PFSK-1 (cell line): ENCODE measurements around the gene CEP63.

ENCODE experiments used
- FOXP2 ChIP-seq: optimal IDR thresholded peaks from 2 replicates; pipeline ENCODE3; 2011; ENCODE audit warnings: borderline replicate concordance, control low read depth, inconsistent platforms; ENCODE audit not compliant: insufficient read depth; ENCODE audit errors: extremely low read length, extremely low read depth
- POLR2AphosphoS5 ChIP-seq: IDR thresholded peaks from 2 replicates; pipeline ENCODE4 v1.6.1; 2012; ENCODE audit warnings: low read depth, mild to moderate bottlenecking, control low read depth, low read length, moderate library complexity
- SIN3A ChIP-seq: IDR thresholded peaks from 2 replicates; pipeline ENCODE4 v1.6.1; 2012; ENCODE audit warnings: mild to moderate bottlenecking, low read length, moderate library complexity, borderline replicate concordance; ENCODE audit not compliant: insufficient read depth
- TAF1 ChIP-seq: IDR thresholded peaks from 2 replicates; pipeline ENCODE4 v1.6.1; 2012; ENCODE audit warnings: low read length, control low read depth, borderline replicate concordance; ENCODE audit not compliant: insufficient read depth
- TF ChIP-seq, protein P1 (sequence below), 2 experiments: IDR thresholded peaks; 2 replicates each; pipeline versions ENCODE4 v1.6.1 to v1.8.0; 2011 to 2012; ENCODE audit warnings: low read depth in 2 of 2, low read length in 2 of 2, control low read depth in 1 of 2, inconsistent platforms in 1 of 2, mild to moderate bottlenecking in 1 of 2, moderate library complexity in 1 of 2; ENCODE audit not compliant: insufficient read depth in 1 of 2

The CEP63 gene

DNA sequence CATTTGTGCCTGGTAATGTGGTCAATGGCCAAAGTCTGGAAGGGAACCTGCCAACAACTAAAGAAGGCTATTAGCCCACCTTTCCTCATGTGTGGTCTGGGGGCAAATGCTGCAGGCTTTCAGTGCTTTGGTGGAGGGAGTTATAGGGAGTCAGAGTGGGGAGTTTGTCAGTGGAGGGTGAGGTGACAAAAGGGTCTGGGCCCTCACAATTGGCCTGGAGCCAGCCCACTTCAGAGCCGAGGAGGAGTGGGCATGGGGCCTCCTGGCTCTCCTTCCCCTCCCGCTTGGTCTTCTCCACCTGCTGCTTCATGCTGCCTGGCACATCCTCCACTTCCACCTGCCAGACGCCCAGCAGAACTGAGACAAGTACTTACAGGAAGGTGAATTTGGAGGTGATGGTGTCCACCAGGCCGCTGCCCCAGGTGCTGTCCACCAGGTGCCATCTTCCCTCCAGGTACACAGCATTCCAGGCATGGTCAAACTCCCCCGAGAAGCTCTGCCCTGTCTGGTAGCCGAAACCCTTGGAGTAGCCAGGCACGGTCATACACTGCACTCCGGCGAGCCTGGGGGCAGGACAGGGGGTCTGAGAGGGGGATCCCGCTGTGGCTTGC is 124.1 kb downstream of the CEP63 start:
- no peak for TF ChIP-seq FOXP2
- no peak for TF ChIP-seq SIN3A
- no peak for TF ChIP-seq TAF1
- TF ChIP-seq, protein P1, sequence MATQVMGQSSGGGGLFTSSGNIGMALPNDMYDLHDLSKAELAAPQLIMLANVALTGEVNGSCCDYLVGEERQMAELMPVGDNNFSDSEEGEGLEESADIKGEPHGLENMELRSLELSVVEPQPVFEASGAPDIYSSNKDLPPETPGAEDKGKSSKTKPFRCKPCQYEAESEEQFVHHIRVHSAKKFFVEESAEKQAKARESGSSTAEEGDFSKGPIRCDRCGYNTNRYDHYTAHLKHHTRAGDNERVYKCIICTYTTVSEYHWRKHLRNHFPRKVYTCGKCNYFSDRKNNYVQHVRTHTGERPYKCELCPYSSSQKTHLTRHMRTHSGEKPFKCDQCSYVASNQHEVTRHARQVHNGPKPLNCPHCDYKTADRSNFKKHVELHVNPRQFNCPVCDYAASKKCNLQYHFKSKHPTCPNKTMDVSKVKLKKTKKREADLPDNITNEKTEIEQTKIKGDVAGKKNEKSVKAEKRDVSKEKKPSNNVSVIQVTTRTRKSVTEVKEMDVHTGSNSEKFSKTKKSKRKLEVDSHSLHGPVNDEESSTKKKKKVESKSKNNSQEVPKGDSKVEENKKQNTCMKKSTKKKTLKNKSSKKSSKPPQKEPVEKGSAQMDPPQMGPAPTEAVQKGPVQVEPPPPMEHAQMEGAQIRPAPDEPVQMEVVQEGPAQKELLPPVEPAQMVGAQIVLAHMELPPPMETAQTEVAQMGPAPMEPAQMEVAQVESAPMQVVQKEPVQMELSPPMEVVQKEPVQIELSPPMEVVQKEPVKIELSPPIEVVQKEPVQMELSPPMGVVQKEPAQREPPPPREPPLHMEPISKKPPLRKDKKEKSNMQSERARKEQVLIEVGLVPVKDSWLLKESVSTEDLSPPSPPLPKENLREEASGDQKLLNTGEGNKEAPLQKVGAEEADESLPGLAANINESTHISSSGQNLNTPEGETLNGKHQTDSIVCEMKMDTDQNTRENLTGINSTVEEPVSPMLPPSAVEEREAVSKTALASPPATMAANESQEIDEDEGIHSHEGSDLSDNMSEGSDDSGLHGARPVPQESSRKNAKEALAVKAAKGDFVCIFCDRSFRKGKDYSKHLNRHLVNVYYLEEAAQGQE (IDR thresholded peaks at IDR 0.05; ENCODE audit: insufficient read depth in 1 of 2, low read depth in 2 of 2, low read length in 2 of 2), result no peak
- TF ChIP-seq POLR2AphosphoS5, result no peak

DNA sequence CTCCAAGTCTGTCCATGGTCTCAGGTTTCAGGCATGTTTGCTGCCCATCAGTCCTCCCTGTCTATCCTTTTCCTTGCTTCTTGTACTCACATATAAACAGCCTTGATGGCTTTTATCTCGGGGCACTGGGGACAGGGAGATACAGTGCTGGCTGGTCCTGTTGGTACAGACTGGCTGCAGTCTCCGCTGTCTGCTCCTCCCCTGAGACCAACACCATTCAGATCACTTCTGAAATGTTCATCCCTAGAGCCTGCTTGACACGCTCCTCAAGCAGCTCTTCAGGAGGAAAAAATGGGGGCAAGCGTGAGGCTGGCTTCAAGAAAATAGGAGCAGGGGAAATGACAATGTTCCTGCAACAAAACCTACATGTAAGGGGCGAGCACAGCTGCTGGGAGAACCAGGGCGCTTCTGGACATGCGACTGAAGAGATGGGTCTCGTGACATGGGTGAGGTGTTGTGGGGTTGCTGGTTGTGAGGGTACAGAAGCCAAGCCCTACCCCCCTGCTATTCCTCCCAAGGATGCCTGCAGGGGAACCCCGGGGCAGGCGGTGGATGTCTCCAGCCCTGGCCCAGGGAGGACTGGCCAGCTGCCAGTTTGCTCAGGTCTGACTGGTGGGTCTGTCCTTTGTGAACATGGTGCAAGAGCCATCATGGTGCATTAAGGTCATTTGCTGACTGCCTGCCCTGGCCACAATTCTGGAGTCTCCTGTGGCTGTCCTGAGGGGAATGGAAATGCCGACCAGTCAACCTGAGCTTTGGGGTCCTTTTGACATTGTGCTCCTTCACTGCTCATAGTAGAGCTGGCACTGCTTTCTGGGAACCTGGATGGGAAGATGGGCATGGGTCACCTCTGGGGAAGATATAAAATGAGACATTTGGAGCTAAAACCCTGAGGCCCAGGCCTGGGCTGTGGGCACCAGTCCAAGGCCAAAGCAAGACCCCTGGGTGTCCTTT is 124.9 kb downstream of the CEP63 start:
- TF ChIP-seq FOXP2, result no peak
- TF ChIP-seq, protein P1 (IDR thresholded peaks at IDR 0.05; ENCODE audit: insufficient read depth in 1 of 2, low read depth in 2 of 2, low read length in 2 of 2), result no peak
- TF ChIP-seq SIN3A, result no peak
- no peak for TF ChIP-seq TAF1
- TF ChIP-seq POLR2AphosphoS5, result no peak

DNA sequence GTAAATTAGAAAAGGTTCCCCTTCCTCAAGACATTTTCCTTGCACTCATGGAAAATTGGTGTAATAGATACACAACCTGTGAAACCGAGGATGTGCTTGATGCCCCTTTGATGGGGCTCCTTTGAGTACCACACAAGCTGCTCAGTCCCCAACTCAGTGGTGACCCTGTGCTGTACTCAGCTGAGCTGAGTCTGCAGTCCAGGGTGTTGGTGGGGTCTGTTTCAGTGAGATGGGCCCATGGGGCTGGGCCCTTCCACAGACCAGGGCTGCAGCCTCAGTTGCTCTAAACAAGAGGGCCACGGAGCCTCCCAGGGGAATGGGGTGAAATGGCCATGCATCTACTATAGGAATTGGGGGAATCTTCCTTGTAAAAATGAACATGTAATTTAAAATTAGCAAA is 125.7 kb downstream of the CEP63 start:
- TF ChIP-seq SIN3A (no peak), POLR2AphosphoS5 (no peak), TAF1 (no peak), FOXP2 (no peak)
- TF ChIP-seq, protein P1 (IDR thresholded peaks at IDR 0.05; ENCODE audit: insufficient read depth in 1 of 2, low read depth in 2 of 2, low read length in 2 of 2), result no peak

DNA sequence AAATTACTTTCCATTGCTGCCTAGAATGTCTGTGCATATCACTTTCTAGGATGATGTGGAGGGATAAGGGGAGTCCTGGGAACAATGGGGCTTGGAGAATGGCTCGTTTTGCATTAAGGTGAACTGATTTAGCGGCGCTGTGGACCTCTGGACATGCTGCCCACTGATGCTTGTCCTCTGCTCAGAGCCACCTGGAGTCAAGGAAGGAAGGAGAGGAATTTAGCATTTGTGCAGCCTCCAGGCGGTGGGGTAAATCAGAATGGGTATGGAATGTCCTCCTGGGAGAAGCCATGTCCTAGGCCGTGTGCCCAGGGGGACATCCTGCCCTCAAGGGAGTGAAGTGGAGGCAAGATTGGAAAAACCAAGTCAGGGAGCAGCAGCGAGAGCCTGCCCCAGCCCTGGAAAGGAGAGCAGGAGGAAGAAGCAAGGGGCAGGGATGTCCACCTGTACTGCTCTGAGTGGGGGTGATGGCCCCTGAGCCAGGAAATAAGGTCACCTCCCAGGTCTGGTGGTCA is 127.2 kb downstream of the CEP63 start:
- TF ChIP-seq POLR2AphosphoS5 (no peak), SIN3A (no peak), FOXP2 (no peak), TAF1 (no peak)
- TF ChIP-seq, protein P1 (IDR thresholded peaks at IDR 0.05; ENCODE audit: insufficient read depth in 1 of 2, low read depth in 2 of 2, low read length in 2 of 2), result no peak
